Trophoblast cell (in vitro differentiated cells and primary cell): ENCODE measurements around the gene PALLD.
A peak's percentile ranks its signal among the peaks of the same experiment; 100 is the strongest.

Experiments used
- DNase-seq, 2 donors: peaks; one replicate each; pipeline ENCODE4 v3.0.0-alpha.2; 2016
- H2AFZ ChIP-seq: 2 replicates; pipeline ENCODE4 v1.6.1; 2013; ENCODE audit warnings: low read length, moderate library complexity, mild to moderate bottlenecking; ENCODE audit not compliant: insufficient read depth, poor library complexity
- H2AK5ac ChIP-seq: 2 replicates; pipeline ENCODE4 v1.6.1; 2013; ENCODE audit warnings: mild to moderate bottlenecking, low read length
- H2BK120ac ChIP-seq: 2 replicates; pipeline ENCODE4 v1.6.1; 2013; ENCODE audit warnings: low read length, mild to moderate bottlenecking, moderate library complexity; ENCODE audit not compliant: insufficient read depth, poor library complexity
- H2BK12ac ChIP-seq: 2 replicates; pipeline ENCODE4 v1.6.1; 2013; ENCODE audit warnings: mild to moderate bottlenecking, low read length, moderate library complexity
- H2BK5ac ChIP-seq: 2 replicates; pipeline ENCODE4 v1.6.1; 2013; ENCODE audit warnings: low read length, low read depth, moderate library complexity, mild to moderate bottlenecking; ENCODE audit not compliant: poor library complexity
- H3K14ac ChIP-seq: 2 replicates; pipeline ENCODE4 v1.6.1; 2013; ENCODE audit warnings: mild to moderate bottlenecking, low read length
- H3K18ac ChIP-seq: 2 replicates; pipeline ENCODE4 v1.6.1; 2013; ENCODE audit warnings: mild to moderate bottlenecking, low read length
- H3K23ac ChIP-seq: 2 replicates; pipeline ENCODE4 v1.6.1; 2013; ENCODE audit warnings: low read length
- H3K27ac ChIP-seq: 2 replicates; pipeline ENCODE4 v1.5.1; 2013; ENCODE audit warnings: low read depth, mild to moderate bottlenecking, inconsistent platforms, low read length, moderate library complexity
- H3K27me3 ChIP-seq: 2 replicates; pipeline ENCODE4 v1.6.1; 2013; ENCODE audit warnings: inconsistent platforms, mild to moderate bottlenecking, low read length, moderate library complexity; ENCODE audit not compliant: insufficient read depth
- H3K36me3 ChIP-seq, 2 experiments: 1 replicate in 1 of 2; 2 replicates in 1 of 2; pipeline ENCODE4 v1.6.1; 2013; ENCODE audit warnings: low read length in 2 of 2, mild to moderate bottlenecking in 2 of 2, moderate library complexity in 1 of 2; ENCODE audit not compliant: insufficient read depth in 2 of 2, control insufficient read depth in 1 of 2
- H3K4ac ChIP-seq: 2 replicates; pipeline ENCODE4 v1.6.1; 2013; ENCODE audit warnings: low read depth, mild to moderate bottlenecking, low read length, moderate library complexity
- H3K4me1 ChIP-seq, 2 experiments: 1 replicate in 1 of 2; 2 replicates in 1 of 2; pipeline ENCODE4 v1.6.1; 2013; ENCODE audit warnings: low read length in 2 of 2, mild to moderate bottlenecking in 2 of 2, moderate library complexity in 1 of 2; ENCODE audit not compliant: insufficient read depth in 2 of 2, control insufficient read depth in 1 of 2
- H3K4me2 ChIP-seq: 2 replicates; pipeline ENCODE4 v1.6.1; 2013; ENCODE audit warnings: inconsistent platforms, mild to moderate bottlenecking, low read length, moderate library complexity
- H3K4me3 ChIP-seq: 2 replicates; pipeline ENCODE4 v1.5.1; 2013; ENCODE audit warnings: mild to moderate bottlenecking, low read depth, low read length, inconsistent platforms
- H3K79me1 ChIP-seq: one replicate; pipeline ENCODE4 v1.6.1; 2013; ENCODE audit warnings: low read length
- H3K79me2 ChIP-seq: 2 replicates; pipeline ENCODE4 v1.6.1; 2013; ENCODE audit warnings: low read length, mild to moderate bottlenecking; ENCODE audit not compliant: control insufficient read depth, insufficient read depth, poor library complexity
- H3K9ac ChIP-seq: 2 replicates; pipeline ENCODE4 v1.6.1; 2013; ENCODE audit warnings: mild to moderate bottlenecking, low read length
- H3K9me3 ChIP-seq: 2 replicates; pipeline ENCODE4 v1.6.1; 2013; ENCODE audit warnings: low read depth, mild to moderate bottlenecking, control low read depth, inconsistent platforms, low read length; ENCODE audit not compliant: insufficient read depth
- H4K12ac ChIP-seq: 2 replicates; pipeline ENCODE4 v1.6.1; 2013; ENCODE audit warnings: low read depth, mild to moderate bottlenecking, low read length, moderate library complexity
- H4K8ac ChIP-seq: 2 replicates; pipeline ENCODE4 v1.6.1; 2013; ENCODE audit warnings: low read depth, mild to moderate bottlenecking, low read length, moderate library complexity
- H4K91ac ChIP-seq: one replicate; pipeline ENCODE4 v1.6.1; 2013; ENCODE audit warnings: low read depth, mild to moderate bottlenecking, low read length, moderate library complexity
- WGBS: extraction: QIAGEN DNeasy Blood & Tissue Kit; methylation state at CpG from one replicate; pipeline ENCODE4 v1.1.7; 2013; ENCODE audit warnings: missing lambda C conversion rate; ENCODE audit not compliant: insufficient read length, insufficient coverage; ENCODE audit errors: extremely low coverage; 5-methylcytosine and 5-hydroxymethylcytosine counted together

PALLD gene

GRCh38 chr4:168501407-168501806 lies 4.6 kb downstream of the PALLD start:
- Histone ChIP-seq H4K91ac (no peak overlapping the region), H2BK5ac (no peak overlapping the region), H3K9ac (no peak overlapping the region), H3K18ac (no peak overlapping the region), H2AFZ (no peak overlapping the region), H3K14ac (no peak overlapping the region), H2AK5ac (no peak overlapping the region), H4K12ac (no peak overlapping the region), H3K4ac (no peak overlapping the region), H3K4me1 (no peaks in the 10 kb centered on the region), H3K4me3 (no peak overlapping the region), H3K9me3 (no peaks in the 10 kb centered on the region), H3K79me1 (no peaks in the 10 kb centered on the region), H3K4me2 (no peak overlapping the region), H3K27me3 (no peaks in the 10 kb centered on the region), H3K23ac (no peak overlapping the region), H3K36me3 (no peaks in the 10 kb centered on the region), H4K8ac (no peak overlapping the region), H3K79me2 (no peaks in the 10 kb centered on the region), H2BK120ac (no peak overlapping the region), H2BK12ac (no peak overlapping the region), H3K27ac (no peak overlapping the region)
- DNase-seq = no peak
- no CpG with 5 or more reads among the region's 3 CpGs for WGBS

- Histone ChIP-seq H2AFZ (no peak overlapping the region), H3K4me3 (no peak overlapping the region), H3K27me3 (no peaks in the 10 kb centered on the region), H3K27ac (no peak overlapping the region), H3K36me3 (no peaks in the 10 kb centered on the region), H3K4me1 (no peaks in the 10 kb centered on the region), H2BK120ac (no peak overlapping the region), H3K79me2 (no peaks in the 10 kb centered on the region), H3K23ac (no peak overlapping the region), H2BK5ac (no peak overlapping the region), H4K91ac (no peak overlapping the region), H3K9me3 (no peaks in the 10 kb centered on the region), H3K14ac (no peak overlapping the region), H3K9ac (no peak overlapping the region), H4K12ac (no peak overlapping the region), H3K79me1 (no peaks in the 10 kb centered on the region), H2AK5ac (no peak overlapping the region), H3K4ac (no peak overlapping the region), H4K8ac (no peak overlapping the region), H3K18ac (no peak overlapping the region), H3K4me2 (no peak overlapping the region), H2BK12ac (no peak overlapping the region)
- WGBS = no CpG with 5 or more reads among the region's 6 CpGs
- no peak for DNase-seq
These were observed 6.0 kb downstream of the PALLD start for GRCh38 chr4:168502861-168503260.

GRCh38 chr4:168503652-168504362 lies 7.0 kb downstream of the PALLD start:
- Histone ChIP-seq H3K4me1 (no peaks in the 10 kb centered on the region), H3K27ac (no peak overlapping the region), H2BK120ac (no peak overlapping the region), H2AFZ (no peak overlapping the region), H3K79me1 (no peaks in the 10 kb centered on the region), H3K9ac (no peak overlapping the region), H3K27me3 (no peaks in the 10 kb centered on the region), H3K18ac (no peak overlapping the region), H3K79me2 (no peaks in the 10 kb centered on the region), H3K23ac (no peak overlapping the region), H3K14ac (no peak overlapping the region), H4K8ac (no peak overlapping the region), H4K91ac (no peak overlapping the region), H2AK5ac (no peak overlapping the region), H3K4me2 (no peak overlapping the region), H4K12ac (no peak overlapping the region), H3K36me3 (no peaks in the 10 kb centered on the region), H3K9me3 (no peaks in the 10 kb centered on the region), H2BK12ac (no peak overlapping the region), H3K4ac (no peak overlapping the region), H2BK5ac (no peak overlapping the region), H3K4me3 (no peak overlapping the region)
- DNase-seq = peak in 1 of 2 donors; percentile 34
- WGBS = no CpG with 5 or more reads among the region's 9 CpGs

- Histone ChIP-seq H3K27ac (no peak overlapping the region), H2BK5ac (no peak overlapping the region), H4K12ac (no peak overlapping the region), H3K9me3 (no peaks in the 10 kb centered on the region), H4K91ac (no peak overlapping the region), H2BK120ac (no peak overlapping the region), H4K8ac (no peak overlapping the region), H3K4ac (no peak overlapping the region), H3K36me3 (no peaks in the 10 kb centered on the region), H2AFZ (no peak overlapping the region), H3K79me2 (no peaks in the 10 kb centered on the region), H2AK5ac (no peak overlapping the region), H3K79me1 (no peaks in the 10 kb centered on the region), H3K4me2 (no peak overlapping the region), H3K4me1 (no peaks in the 10 kb centered on the region), H3K18ac (no peak overlapping the region), H3K14ac (no peak overlapping the region), H3K9ac (no peak overlapping the region), H3K4me3 (no peak overlapping the region), H3K23ac (no peak overlapping the region), H2BK12ac (no peak overlapping the region), H3K27me3 (no peaks in the 10 kb centered on the region)
- no CpG with 5 or more reads among the region's 3 CpGs for WGBS
- DNase-seq = no peak
These were observed 7.7 kb downstream of the PALLD start for GRCh38 chr4:168504526-168504925.
